ENCODE data around the gene ANKRD66. TPM values are rescaled to one million over a fixed set of nuclear protein-coding genes. Genes with fewer than 3 reads are reported as not detected.

ANKRD66 gene
- polyA plus RNA-seq, 1 of the 3 experiments (the other 2 are of a cell fraction), result not detected

GRCh38 chr6:46760925-46761324, 14.2 kb downstream of the ANKRD66 start:
- H3K27ac ChIP-seq (ENCODE audit: low read depth in 2 of 2, low read length in 1 of 2), result no peak overlapping the region
- WGBS (ENCODE audit: low lambda C conversion rate), result 0% methylated on average over 2 of the region's 3 CpGs
- POLR2A ChIA-PET, result no interaction called here
- no peaks in the 10 kb centered on the region for H3K36me3 ChIP-seq (replicated peaks in 1 of 2; ENCODE audit: control insufficient read depth in 1 of 2, insufficient read depth in 2 of 2, low read length in 1 of 2)
- no peaks in the 10 kb centered on the region for H3K79me2 ChIP-seq (ENCODE audit: insufficient read depth)
- DNase-seq, result no peak
- TF ChIP-seq CHD2 (IDR thresholded peaks at IDR 0.05; ENCODE audit: low read length, partially characterized antibody) (no peak), YY1 (IDR thresholded peaks at IDR 0.05; ENCODE audit: low read depth) (no peak), RFX5 (IDR thresholded peaks at IDR 0.05; ENCODE audit: low read length) (no peak), FOXM1 (IDR thresholded peaks at IDR 0.05; ENCODE audit: low read depth) (no peak), TAF1 (IDR thresholded peaks at IDR 0.05; ENCODE audit: borderline replicate concordance, low read depth, low read length) (no peak), RCOR1 (IDR thresholded peaks at IDR 0.05; ENCODE audit: low read length) (no peak), FOXJ3 (CRISPR knock-in tag; IDR thresholded peaks at IDR 0.05) (no peak), SIN3A (IDR thresholded peaks at IDR 0.05; ENCODE audit: borderline replicate concordance, low read depth, low read length) (no peak), EZH2phosphoT487 (IDR thresholded peaks at IDR 0.05; ENCODE audit: borderline replicate concordance, low read depth) (no peak), ZBTB33 (IDR thresholded peaks at IDR 0.05; ENCODE audit: borderline replicate concordance, low read depth) (no peak), IRF3 (IDR thresholded peaks at IDR 0.05; ENCODE audit: low read depth, low read length) (no peak), NFIC (IDR thresholded peaks at IDR 0.05; ENCODE audit: borderline replicate concordance) (no peak), USF2 (IDR thresholded peaks at IDR 0.05; ENCODE audit: borderline replicate concordance, low read depth, low read length) (no peak), GATA2 (CRISPR knock-in tag; IDR thresholded peaks at IDR 0.05) (no peak), TCF12 (IDR thresholded peaks at IDR 0.05) (no peak), MAX (IDR thresholded peaks at IDR 0.05; ENCODE audit: low read depth) (no peak), EP300 (IDR thresholded peaks at IDR 0.05; ENCODE audit: borderline replicate concordance in 1 of 2, low read depth in 1 of 2, low read length in 1 of 2) (no peak), REST (IDR thresholded peaks at IDR 0.05; ENCODE audit: low read depth, low read length) (no peak), POLR2AphosphoS5 (IDR thresholded peaks at IDR 0.05; ENCODE audit: low read depth, low read length) (no peak), RAD21 (IDR thresholded peaks at IDR 0.05; ENCODE audit: low read length) (no peak)
- CTCF ChIA-PET, result no interaction called here
- H3K4me3 ChIP-seq (ENCODE audit: low read depth in 2 of 2, low read length in 1 of 2), result no peak overlapping the region
- no peaks in the 10 kb centered on the region; the same call in 1 of the 2 replicates for H3K27me3 ChIP-seq (ENCODE audit: insufficient read depth)
- H3F3A ChIP-seq (replicated peaks; ENCODE audit: insufficient read depth), result no peaks in the 10 kb centered on the region
- no peak overlapping the region for H2AFZ ChIP-seq (ENCODE audit: low read depth)
- H3K4me2 ChIP-seq, result no peak overlapping the region
- no peaks in the 10 kb centered on the region for H4K20me1 ChIP-seq (ENCODE audit: insufficient read depth)
- no peaks in the 10 kb centered on the region for H3K4me1 ChIP-seq (ENCODE audit: control insufficient read depth in 1 of 2, insufficient read depth in 2 of 2, low read depth in 1 of 2, low read length in 1 of 2)
- H3K9ac ChIP-seq, result no peak overlapping the region
- no peaks in the 10 kb centered on the region for H3K9me3 ChIP-seq
- H3K9me2 ChIP-seq, result no peaks in the 10 kb centered on the region

All from SK-N-SH (cell line).